ENCODE results near the gene PTGER2.
A peak's percentile ranks its signal among the peaks of the same experiment; 100 is the strongest.

PTGER2 gene

DNA sequence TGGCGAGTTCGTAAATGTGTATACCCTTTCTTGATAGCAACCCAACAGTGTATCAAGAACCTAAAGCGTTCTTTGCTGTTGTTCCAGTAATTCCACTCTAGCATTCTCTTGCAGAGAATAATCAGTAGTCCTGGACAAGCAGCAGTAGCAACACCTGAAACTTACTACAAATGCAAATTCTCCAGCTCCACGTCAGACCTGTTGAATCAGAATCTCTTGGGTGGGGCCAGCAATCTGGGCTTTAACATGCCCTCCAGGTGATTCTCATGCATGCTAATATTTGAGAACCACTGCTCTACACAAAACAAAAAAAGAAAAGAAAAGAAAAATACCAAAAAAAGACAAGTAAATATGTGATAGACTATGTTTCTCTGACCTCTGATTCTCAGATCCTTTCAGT, 36.6 kb upstream of the PTGER2 start:
- no peak overlapping the region for H3K56ac ChIP-seq (ENCODE audit: low read length)
- no peaks in the 10 kb centered on the region for H3K36me3 ChIP-seq (ENCODE audit: control insufficient read depth, insufficient read depth, low read length)
- H3K4me3 ChIP-seq (ENCODE audit: low read length): no peak overlapping the region
- no peak overlapping the region for H2BK5ac ChIP-seq (ENCODE audit: low read length)
- H4K5ac ChIP-seq (ENCODE audit: low read length): no peak overlapping the region
- H3K4ac ChIP-seq (ENCODE audit: low read depth, low read length): no peak overlapping the region
- H3K79me1 ChIP-seq (ENCODE audit: low read length): no peaks in the 10 kb centered on the region
- H3K27me3 ChIP-seq (ENCODE audit: insufficient read depth, low read length, poor library complexity): no peaks in the 10 kb centered on the region
- H3K23ac ChIP-seq (ENCODE audit: low read length): no peak overlapping the region
- H3K18ac ChIP-seq (ENCODE audit: low read length): no peak overlapping the region
- H2BK15ac ChIP-seq (replicated peaks; ENCODE audit: low read depth): no peak overlapping the region
- no peak overlapping the region for H2AK5ac ChIP-seq (ENCODE audit: low read length)
- no peak overlapping the region for H3K27ac ChIP-seq (ENCODE audit: low read depth, low read length)
- no peaks in the 10 kb centered on the region for H3K79me2 ChIP-seq (ENCODE audit: control insufficient read depth, insufficient read depth, low read length)
- H3K9ac ChIP-seq (ENCODE audit: low read length): no peak overlapping the region
- H4K8ac ChIP-seq (ENCODE audit: low read depth, low read length): no peak overlapping the region
- H3K4me1 ChIP-seq (ENCODE audit: control insufficient read depth, low read depth, low read length): no peaks in the 10 kb centered on the region
- DNase-seq: no peak
- H3K4me2 ChIP-seq (ENCODE audit: low read length): no peak overlapping the region
- H2BK120ac ChIP-seq (ENCODE audit: low read depth, low read length): no peak overlapping the region
- no CpG with 5 or more reads among the region's 4 CpGs for WGBS (ENCODE audit: extremely low coverage, insufficient coverage, low lambda C conversion rate)

GRCh38 chr14:52279408-52279807, 34.7 kb upstream of the PTGER2 start:
- H3K36me3 ChIP-seq (ENCODE audit: control insufficient read depth, insufficient read depth, low read length): no peaks in the 10 kb centered on the region
- H3K4me3 ChIP-seq (ENCODE audit: low read length): no peak overlapping the region
- H3K4me2 ChIP-seq (ENCODE audit: low read length): no peak overlapping the region
- no peak overlapping the region for H3K9ac ChIP-seq (ENCODE audit: low read length)
- H3K4me1 ChIP-seq (ENCODE audit: control insufficient read depth, low read depth, low read length): no peaks in the 10 kb centered on the region
- no CpG with 5 or more reads among the region's 3 CpGs for WGBS (ENCODE audit: extremely low coverage, insufficient coverage, low lambda C conversion rate)
- H2BK5ac ChIP-seq (ENCODE audit: low read length): no peak overlapping the region
- no peak overlapping the region for H4K8ac ChIP-seq (ENCODE audit: low read depth, low read length)
- no peak overlapping the region for H3K18ac ChIP-seq (ENCODE audit: low read length)
- no peaks in the 10 kb centered on the region for H3K27me3 ChIP-seq (ENCODE audit: insufficient read depth, low read length, poor library complexity)
- H2BK120ac ChIP-seq (ENCODE audit: low read depth, low read length): no peak overlapping the region
- H3K56ac ChIP-seq (ENCODE audit: low read length): no peak overlapping the region
- no peaks in the 10 kb centered on the region for H3K79me1 ChIP-seq (ENCODE audit: low read length)
- H4K5ac ChIP-seq (ENCODE audit: low read length): no peak overlapping the region
- H3K4ac ChIP-seq (ENCODE audit: low read depth, low read length): no peak overlapping the region
- H3K79me2 ChIP-seq (ENCODE audit: control insufficient read depth, insufficient read depth, low read length): no peaks in the 10 kb centered on the region
- no peak overlapping the region for H3K27ac ChIP-seq (ENCODE audit: low read depth, low read length)
- DNase-seq: peak; percentile 37
- H3K23ac ChIP-seq (ENCODE audit: low read length): no peak overlapping the region
- H2BK15ac ChIP-seq (replicated peaks; ENCODE audit: low read depth): no peak overlapping the region
- no peak overlapping the region for H2AK5ac ChIP-seq (ENCODE audit: low read length)

DNA sequence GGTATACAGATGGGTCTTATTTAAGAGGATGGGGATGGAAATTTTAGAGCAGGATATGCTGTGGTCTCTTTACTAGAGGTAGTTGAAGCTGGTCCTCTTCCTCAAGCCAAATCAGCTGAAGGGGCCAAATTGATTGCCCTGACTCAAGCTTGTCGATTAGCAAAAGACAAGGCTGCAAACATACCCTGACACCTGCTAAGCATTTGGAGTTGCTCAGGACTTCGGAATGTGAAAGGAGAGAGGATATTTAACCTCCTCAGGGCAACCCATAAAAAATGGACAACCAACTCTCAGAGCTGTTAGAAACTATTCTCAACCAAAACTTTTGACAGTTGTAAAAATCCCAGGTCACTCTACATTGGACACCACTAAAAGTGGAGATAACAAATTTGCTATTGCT, 31.0 kb upstream of the PTGER2 start:
- WGBS (ENCODE audit: extremely low coverage, insufficient coverage, low lambda C conversion rate): no CpG with 5 or more reads among the region's 2 CpGs
- Histone ChIP-seq H3K4me1 (ENCODE audit: control insufficient read depth, low read depth, low read length) (no peaks in the 10 kb centered on the region), H3K4ac (ENCODE audit: low read depth, low read length) (no peak overlapping the region), H3K4me3 (ENCODE audit: low read length) (no peak overlapping the region), H4K8ac (ENCODE audit: low read depth, low read length) (no peak overlapping the region), H3K27me3 (ENCODE audit: insufficient read depth, low read length, poor library complexity) (no peaks in the 10 kb centered on the region), H3K56ac (ENCODE audit: low read length) (no peak overlapping the region), H3K23ac (ENCODE audit: low read length) (no peak overlapping the region), H2AK5ac (ENCODE audit: low read length) (no peak overlapping the region), H3K18ac (ENCODE audit: low read length) (no peak overlapping the region), H3K79me1 (ENCODE audit: low read length) (no peaks in the 10 kb centered on the region), H4K5ac (ENCODE audit: low read length) (no peak overlapping the region), H2BK120ac (ENCODE audit: low read depth, low read length) (no peak overlapping the region), H3K36me3 (ENCODE audit: control insufficient read depth, insufficient read depth, low read length) (no peaks in the 10 kb centered on the region), H3K79me2 (ENCODE audit: control insufficient read depth, insufficient read depth, low read length) (no peaks in the 10 kb centered on the region), H3K27ac (ENCODE audit: low read depth, low read length) (no peak overlapping the region), H3K4me2 (ENCODE audit: low read length) (no peak overlapping the region), H2BK15ac (replicated peaks; ENCODE audit: low read depth) (no peak overlapping the region), H2BK5ac (ENCODE audit: low read length) (no peak overlapping the region), H3K9ac (ENCODE audit: low read length) (no peak overlapping the region)
- peak; percentile 26 for DNase-seq

GRCh38 chr14:52286661-52287649, 27.2 kb upstream of the PTGER2 start:
- no peak overlapping the region for H2BK5ac ChIP-seq (ENCODE audit: low read length)
- no peak overlapping the region for H4K8ac ChIP-seq (ENCODE audit: low read depth, low read length)
- H3K4me2 ChIP-seq (ENCODE audit: low read length): no peak overlapping the region
- H2AK5ac ChIP-seq (ENCODE audit: low read length): no peak overlapping the region
- H3K4ac ChIP-seq (ENCODE audit: low read depth, low read length): no peak overlapping the region
- no peaks in the 10 kb centered on the region for H3K79me2 ChIP-seq (ENCODE audit: control insufficient read depth, insufficient read depth, low read length)
- H3K56ac ChIP-seq (ENCODE audit: low read length): no peak overlapping the region
- no peak overlapping the region for H2BK120ac ChIP-seq (ENCODE audit: low read depth, low read length)
- no peak overlapping the region for H4K5ac ChIP-seq (ENCODE audit: low read length)
- H3K79me1 ChIP-seq (ENCODE audit: low read length): no peaks in the 10 kb centered on the region
- DNase-seq: no peak
- no CpG with 5 or more reads among the region's 4 CpGs for WGBS (ENCODE audit: extremely low coverage, insufficient coverage, low lambda C conversion rate)
- no peaks in the 10 kb centered on the region for H3K27me3 ChIP-seq (ENCODE audit: insufficient read depth, low read length, poor library complexity)
- H3K4me3 ChIP-seq (ENCODE audit: low read length): no peak overlapping the region
- H3K4me1 ChIP-seq (ENCODE audit: control insufficient read depth, low read depth, low read length): no peaks in the 10 kb centered on the region
- H3K9ac ChIP-seq (ENCODE audit: low read length): no peak overlapping the region
- no peak overlapping the region for H3K23ac ChIP-seq (ENCODE audit: low read length)
- H2BK15ac ChIP-seq (replicated peaks; ENCODE audit: low read depth): no peak overlapping the region
- H3K36me3 ChIP-seq (ENCODE audit: control insufficient read depth, insufficient read depth, low read length): no peaks in the 10 kb centered on the region
- H3K18ac ChIP-seq (ENCODE audit: low read length): no peak overlapping the region
- H3K27ac ChIP-seq (ENCODE audit: low read depth, low read length): no peak overlapping the region

GRCh38 chr14:52296378-52296777, 17.7 kb upstream of the PTGER2 start:
- no CpG with 5 or more reads among the region's 2 CpGs for WGBS (ENCODE audit: extremely low coverage, insufficient coverage, low lambda C conversion rate)
- Histone ChIP-seq H2BK5ac (ENCODE audit: low read length) (no peak overlapping the region), H4K5ac (ENCODE audit: low read length) (no peak overlapping the region)

More at GRCh38 chr14:52296378-52296777, 17.7 kb upstream of the PTGER2 start:
- Histone ChIP-seq H3K4me3 (ENCODE audit: low read length) (no peak overlapping the region), H3K56ac (ENCODE audit: low read length) (no peak overlapping the region), H3K18ac (ENCODE audit: low read length) (no peak overlapping the region), H3K79me1 (ENCODE audit: low read length) (no peaks in the 10 kb centered on the region), H3K27me3 (ENCODE audit: insufficient read depth, low read length, poor library complexity) (no peaks in the 10 kb centered on the region), H3K4ac (ENCODE audit: low read depth, low read length) (no peak overlapping the region), H3K4me1 (ENCODE audit: control insufficient read depth, low read depth, low read length) (no peaks in the 10 kb centered on the region), H2BK120ac (ENCODE audit: low read depth, low read length) (no peak overlapping the region), H3K27ac (ENCODE audit: low read depth, low read length) (no peak overlapping the region), H4K8ac (ENCODE audit: low read depth, low read length) (no peak overlapping the region), H2AK5ac (ENCODE audit: low read length) (no peak overlapping the region), H3K9ac (ENCODE audit: low read length) (no peak overlapping the region), H2BK15ac (replicated peaks; ENCODE audit: low read depth) (no peak overlapping the region), H3K4me2 (ENCODE audit: low read length) (no peak overlapping the region), H3K36me3 (ENCODE audit: control insufficient read depth, insufficient read depth, low read length) (no peaks in the 10 kb centered on the region), H3K23ac (ENCODE audit: low read length) (no peak overlapping the region), H3K79me2 (ENCODE audit: control insufficient read depth, insufficient read depth, low read length) (no peaks in the 10 kb centered on the region)
- no peak for DNase-seq
